VCaP (cell line): ENCODE data around the gene TRPM6.

ENCODE experiments used
- H3K27ac ChIP-seq: fragments of 450-650 bp; 2 replicates; pipeline ENCODE4 v1.5.1; 2017
- CTCF ChIP-seq: fragments of 450-650 bp; conservative IDR thresholded peaks from 2 replicates; pipeline ENCODE4 v1.5.1; 2017; ENCODE audit warnings: mild to moderate bottlenecking, moderate library complexity

The TRPM6 gene

DNA sequence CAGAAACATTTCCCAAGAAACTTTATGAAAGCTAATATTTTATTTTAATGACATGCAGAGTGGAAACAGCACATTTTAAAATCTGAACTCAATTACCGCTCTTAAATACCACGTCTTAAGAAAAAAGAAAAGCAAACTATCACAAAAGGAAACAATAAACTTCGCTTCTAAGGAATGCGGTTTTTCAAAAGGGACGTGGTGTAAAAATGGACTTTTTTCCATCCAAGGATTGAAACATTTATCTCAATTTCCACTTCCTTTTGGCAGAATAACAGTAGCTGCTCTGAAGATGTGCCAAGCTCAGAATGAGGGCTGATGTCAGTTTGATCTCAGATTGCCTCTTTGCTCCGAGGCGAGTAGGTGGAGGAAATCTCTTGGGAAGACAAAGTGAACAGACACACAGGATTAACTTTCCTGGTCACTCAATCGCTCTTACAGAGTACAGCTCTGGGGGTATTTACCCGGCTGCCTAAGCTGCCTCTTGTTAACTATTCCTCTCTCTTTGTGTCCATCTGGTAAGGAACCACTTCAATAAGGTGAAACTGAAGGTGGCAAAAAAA, 158.5 kb downstream of the TRPM6 start:
- no peak for TF ChIP-seq CTCF
- no peak overlapping the region for H3K27ac ChIP-seq

GRCh38 chr9:74728176-74728575, 159.5 kb downstream of the TRPM6 start:
- no peak overlapping the region for H3K27ac ChIP-seq
- TF ChIP-seq CTCF: no peak

- no peak overlapping the region for H3K27ac ChIP-seq
- TF ChIP-seq CTCF: no peak
Observed at GRCh38 chr9:74726581-74726980, 161.1 kb downstream of the TRPM6 start.

GRCh38 chr9:74724317-74724716, 163.4 kb downstream of the TRPM6 start:
- TF ChIP-seq CTCF: no peak

GRCh38 chr9:74721696-74722660, 165.7 kb downstream of the TRPM6 start:
- H3K27ac ChIP-seq: no peak overlapping the region
- no peak for TF ChIP-seq CTCF

More at GRCh38 chr9:74724317-74724716, 163.4 kb downstream of the TRPM6 start:
- no peak overlapping the region for H3K27ac ChIP-seq

- TF ChIP-seq CTCF: no peak
Observed at GRCh38 chr9:74719306-74719705, 168.4 kb downstream of the TRPM6 start.

GRCh38 chr9:74718709-74719108, 169.0 kb downstream of the TRPM6 start:
- TF ChIP-seq CTCF: no peak
- H3K27ac ChIP-seq: no peak overlapping the region

More at GRCh38 chr9:74719306-74719705, 168.4 kb downstream of the TRPM6 start:
- H3K27ac ChIP-seq: no peak overlapping the region
